OCI-LY1 (cell line): Measurements from ENCODE around the gene CTXND1.

Experiments used
- H2AFZ ChIP-seq: fragments of 200-600 bp; sonication (generic), shearing (Covaris generic); 2 replicates; pipeline ENCODE4 v1.6.0; 2014; ENCODE audit warnings: antibody characterized with exemption, mild to moderate bottlenecking, low read length
- H3F3A ChIP-seq: fragments of 200-600 bp; sonication (generic), shearing (Covaris generic); 2 replicates; pipeline ENCODE4 v1.6.0; 2014; ENCODE audit warnings: mild to moderate bottlenecking, antibody characterized with exemption, low read length, moderate library complexity; ENCODE audit not compliant: insufficient read depth
- H3K27ac ChIP-seq: fragments of 200-600 bp; sonication (generic); 2 replicates; pipeline ENCODE4 v1.5.1; 2014; ENCODE audit warnings: low read length, mixed run types, mild to moderate bottlenecking, low read depth; ENCODE audit not compliant: poor library complexity, severe bottlenecking
- H3K27me3 ChIP-seq: fragments of 200-600 bp; sonication (generic); 2 replicates; pipeline ENCODE4 v1.6.0; 2014; ENCODE audit warnings: antibody characterized with exemption, mild to moderate bottlenecking, low read length, moderate library complexity; ENCODE audit not compliant: insufficient read depth
- H3K36me3 ChIP-seq: fragments of 200-600 bp; sonication (generic); 2 replicates; pipeline ENCODE4 v1.6.1; 2014; ENCODE audit warnings: mild to moderate bottlenecking, antibody characterized with exemption, low read length, moderate library complexity, mixed read lengths; ENCODE audit not compliant: insufficient read depth
- H3K4me1 ChIP-seq: fragments of 200-600 bp; sonication (generic); 2 replicates; pipeline ENCODE4 v1.5.1; 2014; ENCODE audit warnings: mild to moderate bottlenecking, low read length, moderate library complexity; ENCODE audit not compliant: insufficient read depth, severe bottlenecking
- H3K4me2 ChIP-seq: fragments of 200-600 bp; sonication (generic), shearing (Covaris generic); 2 replicates; pipeline ENCODE4 v1.6.1; 2014; ENCODE audit warnings: low read length
- H3K4me3 ChIP-seq: fragments of 200-600 bp; sonication (generic); 2 replicates; pipeline ENCODE4 v1.5.1; 2014; ENCODE audit warnings: low read length, low read depth, mild to moderate bottlenecking, mixed read lengths; ENCODE audit not compliant: poor library complexity, severe bottlenecking
- H3K79me2 ChIP-seq: fragments of 200-600 bp; shearing (Covaris generic); 2 replicates; pipeline ENCODE4 v1.6.1; 2016; ENCODE audit warnings: mixed run types, low read length, mixed read lengths; ENCODE audit not compliant: insufficient read depth
- H3K9ac ChIP-seq: fragments of 200-600 bp; sonication (generic), shearing (Covaris generic); 2 replicates; pipeline ENCODE4 v1.6.1; 2014; ENCODE audit warnings: mild to moderate bottlenecking, low read length, mixed read lengths
- H3K9me2 ChIP-seq: fragments of 200-600 bp; sonication (generic), shearing (Covaris generic); 2 replicates; pipeline ENCODE4 v1.6.1; 2014; ENCODE audit warnings: low read depth, mild to moderate bottlenecking, low read length, mixed read lengths
- H3K9me3 ChIP-seq: fragments of 200-600 bp; shearing (Covaris generic); 2 replicates; pipeline ENCODE4 v1.6.1; 2014; ENCODE audit warnings: low read length, mixed read lengths
- H4K20me1 ChIP-seq: fragments of 200-600 bp; sonication (generic), shearing (Covaris generic); 2 replicates; pipeline ENCODE4 v1.6.0; 2016; ENCODE audit warnings: mild to moderate bottlenecking, low read length; ENCODE audit not compliant: insufficient read depth
- CTCF ChIP-seq: fragments of 200-600 bp; sonication (generic), shearing (Covaris generic); IDR thresholded peaks from 2 replicates; pipeline ENCODE4 v1.5.1; 2017; ENCODE audit warnings: mild to moderate bottlenecking, antibody characterized with exemption, low read length, moderate library complexity, mixed read lengths
- EZH2 ChIP-seq: fragments of 200-600 bp; sonication (generic), shearing (Covaris generic); IDR thresholded peaks from 2 replicates; pipeline ENCODE4 v1.8.0; 2017; ENCODE audit warnings: borderline replicate concordance, mixed run types, mild to moderate bottlenecking, antibody characterized with exemption, low read length, moderate library complexity, mixed read lengths

CTXND1 gene

GRCh38 chr15:80251428-80252120 lies 439 bp downstream of the CTXND1 start:
- Histone ChIP-seq H3K4me2 (no peak overlapping the region), H3K4me1 (no peaks in the 10 kb centered on the region), H2AFZ (no peak overlapping the region), H3K36me3 (no peaks in the 10 kb centered on the region), H3K79me2 (no peaks in the 10 kb centered on the region), H3K27ac (no peak overlapping the region), H3K9me2 (no peaks in the 10 kb centered on the region), H3K9ac (no peak overlapping the region), H3K27me3 (0 out of 2 replicates have a peak, but pooled peaks cover 5% of the 10 kb centered on the region), H3K9me3 (no peaks in the 10 kb centered on the region), H3K4me3 (no peak overlapping the region), H3F3A (no peaks in the 10 kb centered on the region), H4K20me1 (no peaks in the 10 kb centered on the region)
- TF ChIP-seq EZH2, result no peak
- TF ChIP-seq CTCF, result no peak

- no peak overlapping the region for H2AFZ ChIP-seq
- H3K4me3 ChIP-seq, result no peak overlapping the region
- TF ChIP-seq EZH2 (no peak), CTCF (no peak)
- no peaks in the 10 kb centered on the region for H3F3A ChIP-seq
- H3K27ac ChIP-seq, result no peak overlapping the region
- H3K4me2 ChIP-seq, result no peak overlapping the region
- H3K9me2 ChIP-seq, result no peaks in the 10 kb centered on the region
- H3K79me2 ChIP-seq, result no peaks in the 10 kb centered on the region
- H3K27me3 ChIP-seq, result 0 out of 2 replicates have a peak, but pooled peaks cover 5% of the 10 kb centered on the region
- H3K9ac ChIP-seq, result no peak overlapping the region
- H3K36me3 ChIP-seq, result no peaks in the 10 kb centered on the region
- H3K9me3 ChIP-seq, result no peaks in the 10 kb centered on the region
- no peaks in the 10 kb centered on the region for H4K20me1 ChIP-seq
- H3K4me1 ChIP-seq, result no peaks in the 10 kb centered on the region
Observed at GRCh38 chr15:80250614-80251427, 1.2 kb downstream of the CTXND1 start.

GRCh38 chr15:80249973-80250372 lies 2.0 kb downstream of the CTXND1 start:
- Histone ChIP-seq H3K4me3 (no peak overlapping the region), H3K27me3 (0 out of 2 replicates have a peak, but pooled peaks cover 5% of the 10 kb centered on the region)
- no peak for TF ChIP-seq CTCF

More at GRCh38 chr15:80249973-80250372, 2.0 kb downstream of the CTXND1 start:
- no peaks in the 10 kb centered on the region for H3K4me1 ChIP-seq
- no peaks in the 10 kb centered on the region for H3K9me2 ChIP-seq
- H3K79me2 ChIP-seq, result no peaks in the 10 kb centered on the region
- H3K36me3 ChIP-seq, result no peaks in the 10 kb centered on the region
- no peak overlapping the region for H3K27ac ChIP-seq
- no peak overlapping the region for H2AFZ ChIP-seq
- H3K4me2 ChIP-seq, result no peak overlapping the region
- no peak overlapping the region for H3K9ac ChIP-seq
- no peaks in the 10 kb centered on the region for H3F3A ChIP-seq
- no peaks in the 10 kb centered on the region for H3K9me3 ChIP-seq
- H4K20me1 ChIP-seq, result no peaks in the 10 kb centered on the region
